SK-N-MC (cell line): Measurements from ENCODE around the gene PLD5.
"Not testable (repeated sequence)": the region's sequence is repeated elsewhere in the genome, so short reads cannot be mapped to it uniquely, and the experiment has no call there.

ENCODE experiments used
- DNase-seq: peaks from one replicate; pipeline ENCODE4 v3.0.0-alpha.2; 2011; ENCODE audit warnings: low read depth, low spot score
- H3K27ac ChIP-seq: fragments of 200-600 bp; sonication (generic); 2 replicates; pipeline ENCODE4 v1.5.1; 2016; ENCODE audit warnings: mixed run types
- H3K36me3 ChIP-seq: fragments of 200-600 bp; sonication (generic); 2 replicates; pipeline ENCODE4 v1.6.1; 2017; ENCODE audit warnings: antibody characterized with exemption, low read length, mixed read lengths; ENCODE audit not compliant: insufficient read depth
- H3K4me3 ChIP-seq: fragments of 200-600 bp; sonication (generic); 2 replicates; pipeline ENCODE4 v1.5.1; 2016
- H3K9ac ChIP-seq: fragments of 200-600 bp; sonication (generic); 2 replicates; pipeline ENCODE4 v1.8.0; 2017; ENCODE audit warnings: mixed run types, mixed read lengths; ENCODE audit not compliant: insufficient read length
- H3K9me3 ChIP-seq: fragments of 200-600 bp; sonication (generic); 2 replicates; pipeline ENCODE4 v1.6.1; 2017; ENCODE audit warnings: low read depth, mild to moderate bottlenecking, antibody characterized with exemption, low read length, moderate library complexity, mixed read lengths
- EZH2 ChIP-seq: fragments of 200-600 bp; sonication (generic); IDR thresholded peaks from one replicate; pipeline ENCODE4 v1.6.1; 2017; ENCODE audit warnings: antibody characterized with exemption
- FOXP2 ChIP-seq: optimal IDR thresholded peaks from 2 replicates; pipeline ENCODE3; 2011; ENCODE audit warnings: mild to moderate bottlenecking, moderate library complexity; ENCODE audit not compliant: insufficient read depth; ENCODE audit errors: extremely low read length, control extremely low read depth
- POLR2AphosphoS5 ChIP-seq: IDR thresholded peaks from 2 replicates; pipeline ENCODE4 v1.6.1; 2012; ENCODE audit warnings: mild to moderate bottlenecking, low read depth, low read length, borderline replicate concordance

PLD5 gene

DNA sequence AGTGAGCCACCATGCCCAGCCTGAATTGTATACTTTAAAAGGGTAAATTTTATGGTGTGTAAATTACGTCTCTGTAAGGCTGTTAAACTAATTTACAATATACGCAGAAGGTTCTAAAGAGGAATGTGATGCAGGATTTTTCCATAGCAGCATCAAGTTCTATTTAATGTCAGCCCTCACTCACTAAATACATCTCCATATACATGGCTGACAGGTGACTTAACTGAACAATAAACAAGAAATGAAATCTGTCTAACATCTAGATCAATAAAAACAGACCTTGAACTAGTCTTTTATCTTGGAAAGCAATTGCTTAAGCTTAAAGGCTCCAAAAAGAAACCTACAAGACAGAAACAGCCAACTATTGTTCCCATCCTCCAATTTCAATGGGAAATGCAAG lies 404.1 kb downstream of the PLD5 start:
- no peak overlapping the region for H3K4me3 ChIP-seq
- H3K36me3 ChIP-seq: no peaks in the 10 kb centered on the region
- DNase-seq: no peak
- no peak overlapping the region for H3K9ac ChIP-seq
- no peak overlapping the region for H3K27ac ChIP-seq
- TF ChIP-seq FOXP2 (no peak), POLR2AphosphoS5 (no peak), EZH2 (no peak)
- H3K9me3 ChIP-seq: no peaks in the 10 kb centered on the region

DNA sequence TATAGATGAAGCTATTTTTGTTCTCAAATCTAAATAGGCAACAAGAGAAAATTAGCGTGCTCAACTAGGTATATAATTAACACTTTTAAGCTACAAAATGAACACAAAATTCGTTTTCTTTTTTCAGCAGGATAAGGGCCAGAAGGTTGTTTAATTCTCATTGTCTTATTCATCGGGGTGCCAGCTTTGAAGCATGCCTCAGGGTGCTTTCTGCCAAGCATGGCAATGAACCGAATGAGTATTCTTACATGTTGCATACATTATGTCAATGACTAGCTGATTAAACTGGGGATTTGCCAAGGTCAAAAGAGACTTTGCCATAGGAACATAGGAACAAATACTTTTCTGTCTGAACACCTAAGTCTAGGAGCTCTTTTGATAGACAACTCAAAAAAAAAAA lies 423.6 kb downstream of the PLD5 start:
- Histone ChIP-seq H3K9me3 (no peaks in the 10 kb centered on the region), H3K36me3 (no peaks in the 10 kb centered on the region), H3K4me3 (no peak overlapping the region), H3K9ac (no peak overlapping the region), H3K27ac (no peak overlapping the region)
- TF ChIP-seq POLR2AphosphoS5 (no peak), FOXP2 (no peak), EZH2 (no peak)
- DNase-seq: no peak

DNA sequence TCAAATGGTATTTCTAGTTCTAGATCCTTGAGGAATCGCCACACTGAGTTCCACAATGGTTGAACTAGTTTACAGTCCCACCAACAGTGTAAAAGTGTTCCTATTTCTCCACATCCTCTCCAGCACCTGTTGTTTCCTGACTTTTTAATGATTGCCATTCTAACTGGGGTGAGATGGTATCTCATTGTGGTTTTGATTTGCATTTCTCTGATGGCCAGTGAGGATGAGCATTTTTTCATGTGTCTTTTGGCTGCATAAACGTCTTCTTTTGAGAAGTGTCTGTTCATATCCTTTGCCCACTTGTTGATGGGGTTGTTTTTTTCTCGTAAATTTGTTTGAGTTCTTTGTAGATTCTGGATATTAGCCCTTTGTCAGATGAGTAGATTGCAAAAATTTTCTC lies 427.2 kb downstream of the PLD5 start:
- not testable (repeated sequence) for H3K36me3 ChIP-seq, H3K9ac ChIP-seq, H3K9me3 ChIP-seq, DNase-seq, H3K4me3 ChIP-seq, H3K27ac ChIP-seq

DNA sequence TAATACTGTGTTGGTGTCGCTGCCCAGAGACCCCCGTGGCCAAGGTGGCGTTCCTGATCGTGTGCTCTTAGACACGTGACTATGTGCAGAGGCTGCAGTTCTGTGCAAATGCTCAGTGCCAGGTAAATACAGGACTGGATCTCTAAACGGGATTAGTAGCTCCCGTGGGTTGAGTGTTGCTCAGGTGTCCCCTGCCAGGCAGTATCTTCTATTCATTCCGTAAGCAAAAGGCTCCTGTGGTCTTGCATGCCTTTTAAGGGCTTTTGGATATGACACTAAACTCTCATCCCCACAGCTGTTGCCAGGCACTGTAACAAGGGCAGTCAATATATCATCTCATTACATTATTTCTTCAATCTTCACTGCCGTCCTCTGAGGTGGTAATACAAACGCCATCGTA lies 431.4 kb downstream of the PLD5 start:
- no peaks in the 10 kb centered on the region for H3K9me3 ChIP-seq
- no peaks in the 10 kb centered on the region for H3K36me3 ChIP-seq
- H3K4me3 ChIP-seq: no peak overlapping the region
- no peak overlapping the region for H3K9ac ChIP-seq
- DNase-seq: no peak
- no peak for TF ChIP-seq POLR2AphosphoS5
- no peak for TF ChIP-seq FOXP2
- no peak overlapping the region for H3K27ac ChIP-seq

DNA sequence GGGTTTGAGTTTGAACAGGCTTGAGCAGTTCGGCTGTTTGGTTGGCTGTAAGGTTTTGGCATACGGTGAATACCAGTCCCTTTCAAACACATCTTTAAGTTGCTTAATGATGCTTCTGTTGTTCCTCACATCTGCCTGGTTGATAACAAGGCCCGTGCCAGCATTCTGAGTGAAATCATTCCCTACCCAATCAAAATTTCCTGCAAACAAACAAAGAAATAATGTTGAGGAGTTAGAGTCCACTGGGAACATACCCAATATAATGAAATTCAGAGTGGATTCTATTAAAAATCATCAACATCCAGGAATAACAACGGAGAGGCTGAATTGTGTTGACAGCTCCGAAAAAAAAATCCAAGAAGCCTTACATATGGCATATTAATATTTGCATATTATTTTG lies 434.6 kb downstream of the PLD5 start:
- no peak for DNase-seq
- no peak for TF ChIP-seq EZH2
- no peak for TF ChIP-seq POLR2AphosphoS5
- no peak for TF ChIP-seq FOXP2
- Histone ChIP-seq H3K4me3 (no peak overlapping the region), H3K9me3 (no peaks in the 10 kb centered on the region), H3K36me3 (no peaks in the 10 kb centered on the region), H3K27ac (no peak overlapping the region), H3K9ac (no peak overlapping the region)

DNA sequence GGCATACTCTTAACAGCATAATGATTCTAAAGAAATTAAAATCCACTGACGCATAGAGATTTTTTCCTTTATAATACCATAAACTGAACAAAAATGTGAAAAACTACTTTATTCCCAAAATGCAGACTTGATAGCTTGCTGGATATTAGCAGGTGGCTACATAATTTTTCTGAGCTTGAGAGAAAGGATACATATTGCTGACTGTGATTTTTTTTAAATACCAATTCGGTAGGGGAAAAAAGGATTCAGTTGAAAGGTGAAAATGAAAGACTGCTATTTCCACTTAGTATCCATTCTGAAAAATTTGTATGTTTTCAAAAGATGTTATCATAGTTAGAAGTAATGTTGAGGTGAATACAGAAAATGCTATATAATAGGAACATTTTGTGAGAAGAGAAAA lies 435.6 kb downstream of the PLD5 start:
- Histone ChIP-seq H3K27ac (no peak overlapping the region), H3K9me3 (no peaks in the 10 kb centered on the region), H3K4me3 (no peak overlapping the region), H3K36me3 (no peaks in the 10 kb centered on the region), H3K9ac (no peak overlapping the region)
- DNase-seq: no peak
- TF ChIP-seq EZH2 (no peak), FOXP2 (no peak), POLR2AphosphoS5 (no peak)

DNA sequence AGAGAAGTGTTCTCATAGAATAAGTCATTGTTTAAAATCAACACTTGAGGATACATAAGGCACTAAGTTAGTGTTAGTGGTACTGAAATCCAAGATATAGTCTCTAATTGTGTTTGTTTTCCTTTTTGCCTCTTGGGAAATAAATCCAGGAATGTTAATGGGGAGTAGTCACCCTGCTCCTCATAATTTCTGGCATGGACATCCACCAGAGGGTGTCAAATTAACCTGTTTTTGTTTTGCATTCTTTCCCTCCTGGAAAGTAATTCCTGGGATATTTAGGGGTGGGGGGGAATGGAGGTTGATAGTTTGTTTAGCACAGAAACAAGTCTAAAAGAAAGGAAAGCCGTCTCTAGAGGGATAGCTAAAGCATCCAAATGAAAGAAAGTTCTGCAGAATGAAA lies 437.8 kb downstream of the PLD5 start:
- Histone ChIP-seq H3K4me3 (no peak overlapping the region), H3K27ac (no peak overlapping the region), H3K9ac (no peak overlapping the region), H3K36me3 (no peaks in the 10 kb centered on the region), H3K9me3 (no peaks in the 10 kb centered on the region)
- TF ChIP-seq FOXP2: no peak
- no peak for TF ChIP-seq EZH2
- no peak for TF ChIP-seq POLR2AphosphoS5
- no peak for DNase-seq

DNA sequence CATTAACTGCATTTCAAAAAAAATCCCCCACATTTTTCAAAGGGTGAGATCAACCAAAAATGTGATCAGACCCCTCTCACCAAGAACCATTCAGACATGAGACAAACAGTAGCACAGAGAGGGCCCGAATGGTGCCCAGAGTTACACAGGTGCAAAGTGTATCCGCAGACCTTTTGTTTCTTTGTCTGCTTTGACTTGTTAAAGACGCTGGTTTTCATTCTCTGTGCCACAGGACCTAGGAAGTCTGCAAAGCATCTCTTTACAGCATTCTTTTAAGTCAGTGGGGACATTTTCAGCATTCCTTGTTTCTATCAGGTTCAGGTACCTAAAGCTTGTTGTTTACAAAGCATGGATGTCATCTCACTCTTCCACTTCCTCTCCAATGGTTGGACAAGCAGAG lies 438.4 kb downstream of the PLD5 start:
- TF ChIP-seq FOXP2 (no peak), EZH2 (no peak), POLR2AphosphoS5 (no peak)
- Histone ChIP-seq H3K9ac (no peak overlapping the region), H3K36me3 (no peaks in the 10 kb centered on the region)

DNA sequence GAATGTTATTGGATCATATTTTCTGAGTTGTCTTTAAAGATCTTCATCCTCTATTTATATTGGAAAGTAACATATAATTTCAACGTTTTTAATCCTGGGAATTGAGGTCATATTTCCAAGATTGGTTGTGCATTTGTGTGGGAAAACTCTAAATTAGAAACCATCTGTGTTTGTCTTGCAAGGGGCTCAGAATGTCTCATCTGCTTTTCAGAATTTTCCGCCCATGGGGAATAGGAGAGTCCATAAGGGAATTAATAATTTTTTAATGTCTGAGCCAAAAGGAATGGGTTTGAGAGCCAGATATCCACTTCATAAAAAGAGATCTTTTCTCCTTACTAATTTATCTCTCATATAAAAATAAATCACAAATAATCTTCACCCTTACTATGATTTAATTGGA lies 440.8 kb downstream of the PLD5 start:
- H3K9ac ChIP-seq: no peak overlapping the region
- no peaks in the 10 kb centered on the region for H3K36me3 ChIP-seq
- DNase-seq: no peak
- TF ChIP-seq FOXP2: no peak
- TF ChIP-seq EZH2: no peak
- TF ChIP-seq POLR2AphosphoS5: no peak
- no peak overlapping the region for H3K4me3 ChIP-seq
- no peak overlapping the region for H3K27ac ChIP-seq
- H3K9me3 ChIP-seq: no peaks in the 10 kb centered on the region

More for the DNA sequence above, 438.4 kb downstream of the PLD5 start:
- no peak for DNase-seq
- no peak overlapping the region for H3K4me3 ChIP-seq
- H3K27ac ChIP-seq: no peak overlapping the region
- no peaks in the 10 kb centered on the region for H3K9me3 ChIP-seq
